PC-9 (cell line): Measurements from ENCODE around the gene BAIAP2. TPM values are rescaled to one million over a fixed set of nuclear protein-coding genes. Genes with fewer than 3 reads are reported as not detected.
A peak's percentile ranks its signal among the peaks of the same experiment; 100 is the strongest.

Experiments
- BruUV-seq: library from RNA; stranded (reverse); fragments of 400-500 nt; replicated peaks from 2 replicates; lab custom pipeline; 2021; lab: Mats Ljungman, UMichigan
- CTCF ChIA-PET: fragments of 300-600 bp; sonication (Branson Sonifier 250); formaldehyde crosslinking; loops from one replicate; lab custom pipeline; 2022; ENCODE audit warnings: antibody characterized with exemption; lab: Charles Lee
- POLR2A ChIA-PET: fragments of 300-600 bp; sonication (Branson Sonifier 250); formaldehyde crosslinking; loops from one replicate; lab custom pipeline; 2022; ENCODE audit warnings: antibody characterized with exemption; ENCODE audit not compliant: unreplicated experiment; lab: Charles Lee
- DNase-seq, 2 experiments: peaks; one replicate each; pipeline versions ENCODE4 v3.0.0 to v3.0.0-alpha.2; 2015 to 2022; ENCODE audit warnings: mixed read lengths in 1 of 2
- H2AFZ ChIP-seq: fragments of 200-600 bp; sonication (generic); 2 replicates; pipeline ENCODE4 v1.8.1; 2017; ENCODE audit warnings: antibody characterized with exemption
- H3F3A ChIP-seq: fragments of 200-600 bp; sonication (generic); 2 replicates; pipeline ENCODE4 v1.8.1; 2017; ENCODE audit warnings: antibody characterized with exemption, mild to moderate bottlenecking, low read depth; ENCODE audit not compliant: insufficient read depth
- H3K27ac ChIP-seq: fragments of 200-600 bp; sonication (generic); 2 replicates; pipeline ENCODE4 v1.6.1; 2016; ENCODE audit warnings: mixed run types
- H3K27me3 ChIP-seq: fragments of 200-600 bp; sonication (generic); 2 replicates; pipeline ENCODE4 v1.6.1; 2016; ENCODE audit warnings: low read depth, mixed run types; ENCODE audit not compliant: insufficient read depth
- H3K36me3 ChIP-seq: fragments of 200-600 bp; sonication (generic); 2 replicates; pipeline ENCODE4 v1.6.1; 2016; ENCODE audit warnings: low read depth, mixed run types
- H3K4me1 ChIP-seq: fragments of 200-600 bp; sonication (generic); replicated peaks from 2 replicates; pipeline ENCODE4 v1.6.1; 2016; ENCODE audit warnings: mixed run types; ENCODE audit not compliant: insufficient read depth
- H3K4me2 ChIP-seq: fragments of 200-600 bp; sonication (generic); 2 replicates; pipeline ENCODE4 v1.6.1; 2017; ENCODE audit warnings: mixed run types
- H3K4me3 ChIP-seq: fragments of 200-600 bp; sonication (generic); 2 replicates; pipeline ENCODE4 v1.6.1; 2016; ENCODE audit warnings: mixed run types
- H3K79me2 ChIP-seq: fragments of 200-600 bp; sonication (generic); 2 replicates; pipeline ENCODE4 v1.6.1; 2017; ENCODE audit warnings: low read depth, mixed run types
- H3K9me2 ChIP-seq: fragments of 200-600 bp; sonication (generic); 2 replicates; pipeline ENCODE4 v1.8.1; 2017; ENCODE audit warnings: mild to moderate bottlenecking; ENCODE audit not compliant: insufficient read depth
- H3K9me3 ChIP-seq: fragments of 200-600 bp; sonication (generic); 2 replicates; pipeline ENCODE4 v1.8.1; 2016; ENCODE audit warnings: low read depth; ENCODE audit not compliant: insufficient read depth
- H4K20me1 ChIP-seq: fragments of 200-600 bp; sonication (generic); 2 replicates; pipeline ENCODE4 v1.8.1; 2017; ENCODE audit not compliant: insufficient read depth
- EZH2 ChIP-seq: fragments of 200-600 bp; sonication (generic); IDR thresholded peaks from 2 replicates; pipeline ENCODE4 v1.8.0; 2017; ENCODE audit warnings: antibody characterized with exemption, low read depth
- intact Hi-C: fragments of 100-400 bp; cut with micrococcal nuclease; formaldehyde crosslinking; loops from one replicate; pipeline ENCODE4 v1.10.0; 2022; ENCODE audit not compliant: unreplicated experiment
- total RNA-seq: library from RNA; stranded (reverse); gene quantifications from 2 replicates; pipeline ENCODE4 v1.2.3, GENCODE V29; 2021
- TF ChIP-seq, protein P1 (sequence below): fragments of 200-600 bp; sonication (generic); conservative IDR thresholded peaks from 2 replicates; pipeline ENCODE4 v1.6.1; 2017; ENCODE audit warnings: mixed run types, antibody characterized with exemption, mild to moderate bottlenecking, moderate library complexity

BAIAP2 gene
- total RNA-seq, 1 experiment from 2014 or later = 125 TPM

DNA sequence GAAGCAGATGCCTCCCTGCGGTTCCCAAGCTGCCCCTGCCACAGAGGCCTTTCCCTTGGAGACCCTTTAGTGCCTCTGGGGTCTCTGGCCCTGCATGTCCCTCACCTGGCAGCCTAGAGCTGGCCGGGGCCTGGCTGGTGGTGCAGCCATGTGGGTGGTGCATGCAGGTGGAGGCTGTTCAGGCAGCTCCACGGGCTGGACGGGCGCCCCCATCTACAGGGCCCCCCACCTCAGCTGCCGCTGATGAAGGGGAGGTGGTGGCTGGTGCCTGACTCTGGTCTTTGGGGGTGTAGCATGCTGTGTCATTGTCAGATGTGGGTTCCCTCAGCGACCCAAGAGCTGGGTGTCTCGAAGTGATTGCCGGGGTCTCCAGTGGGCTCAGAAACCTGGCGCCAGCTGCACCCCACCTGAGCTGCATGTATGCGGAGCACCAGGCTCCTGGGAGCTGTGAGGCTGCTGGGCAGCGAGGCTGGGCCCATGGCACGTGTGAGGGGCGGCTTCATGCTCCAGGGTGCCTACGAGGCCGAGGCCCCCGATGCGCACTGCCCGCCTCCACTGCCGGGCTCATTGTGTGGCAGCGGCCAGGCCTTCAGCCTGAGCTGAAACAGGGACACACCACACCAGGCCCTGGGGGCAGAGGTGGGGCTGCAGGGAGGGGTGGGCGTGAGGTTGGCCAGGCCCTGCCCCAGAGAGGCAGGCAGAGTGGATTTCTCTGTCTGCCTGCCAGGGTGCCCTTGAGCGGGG is 57.0 kb downstream of the BAIAP2 start:
- peak in 1 of 2 experiments; percentile 50 for DNase-seq
- Histone ChIP-seq H3F3A (peaks cover 16% of the 10 kb centered on the region), H3K4me2 (no peak overlapping the region), H3K79me2 (no peaks in the 10 kb centered on the region), H3K27me3 (no peaks in the 10 kb centered on the region), H3K4me1 (peaks cover 41% of the 10 kb centered on the region), H3K36me3 (no peaks in the 10 kb centered on the region), H2AFZ (no peak overlapping the region), H3K27ac (no peak overlapping the region), H4K20me1 (no peaks in the 10 kb centered on the region), H3K9me3 (no peaks in the 10 kb centered on the region), H3K4me3 (no peak overlapping the region), H3K9me2 (no peaks in the 10 kb centered on the region)
- TF ChIP-seq, protein P1, sequence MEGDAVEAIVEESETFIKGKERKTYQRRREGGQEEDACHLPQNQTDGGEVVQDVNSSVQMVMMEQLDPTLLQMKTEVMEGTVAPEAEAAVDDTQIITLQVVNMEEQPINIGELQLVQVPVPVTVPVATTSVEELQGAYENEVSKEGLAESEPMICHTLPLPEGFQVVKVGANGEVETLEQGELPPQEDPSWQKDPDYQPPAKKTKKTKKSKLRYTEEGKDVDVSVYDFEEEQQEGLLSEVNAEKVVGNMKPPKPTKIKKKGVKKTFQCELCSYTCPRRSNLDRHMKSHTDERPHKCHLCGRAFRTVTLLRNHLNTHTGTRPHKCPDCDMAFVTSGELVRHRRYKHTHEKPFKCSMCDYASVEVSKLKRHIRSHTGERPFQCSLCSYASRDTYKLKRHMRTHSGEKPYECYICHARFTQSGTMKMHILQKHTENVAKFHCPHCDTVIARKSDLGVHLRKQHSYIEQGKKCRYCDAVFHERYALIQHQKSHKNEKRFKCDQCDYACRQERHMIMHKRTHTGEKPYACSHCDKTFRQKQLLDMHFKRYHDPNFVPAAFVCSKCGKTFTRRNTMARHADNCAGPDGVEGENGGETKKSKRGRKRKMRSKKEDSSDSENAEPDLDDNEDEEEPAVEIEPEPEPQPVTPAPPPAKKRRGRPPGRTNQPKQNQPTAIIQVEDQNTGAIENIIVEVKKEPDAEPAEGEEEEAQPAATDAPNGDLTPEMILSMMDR = no peak
- TF ChIP-seq EZH2 = no peak
- intact Hi-C loops = no loop called here
- CTCF ChIA-PET = no interaction called here
- BruUV-seq = no TSS peak
- POLR2A ChIA-PET = interaction anchor here (0.6 to 1.0 kb wide), 3 partner anchors 21 to 55 kb away, joined by 3 to 10 read pairs (median 9); no protein-coding TSS in a partner anchor

DNA sequence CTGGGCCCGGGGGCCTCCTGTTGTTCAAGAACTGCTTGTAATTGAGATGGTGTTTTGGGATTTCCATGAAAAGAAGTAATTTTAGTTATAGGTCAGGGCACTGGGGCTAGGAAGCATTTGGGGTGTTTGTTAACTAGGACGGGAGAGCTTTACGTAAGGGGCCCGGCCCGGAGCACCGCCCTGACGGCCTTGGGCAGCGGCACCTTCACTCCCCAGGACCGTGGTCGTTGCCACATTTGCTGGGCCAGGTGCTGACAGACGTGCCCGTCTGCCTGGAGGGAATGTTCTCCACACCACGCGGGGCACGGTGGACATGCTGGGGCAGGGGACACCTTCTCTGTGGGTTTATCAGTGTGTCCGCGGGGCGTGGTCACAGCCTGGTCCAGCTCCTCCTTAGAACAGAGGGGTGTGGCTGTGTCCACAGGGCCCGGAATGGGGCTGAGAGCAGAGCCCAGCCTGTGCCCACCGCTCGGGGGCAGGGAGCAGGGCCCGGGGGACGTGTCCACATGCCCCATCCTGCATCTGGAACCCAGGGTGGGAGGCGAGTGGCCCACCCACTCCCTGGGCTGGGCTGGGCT is 57.7 kb downstream of the BAIAP2 start:
- no peak for DNase-seq
- peaks cover 48% of the 10 kb centered on the region for H3K4me1 ChIP-seq
- no TSS peak for BruUV-seq

More for the DNA sequence above, 57.7 kb downstream of the BAIAP2 start:
- Histone ChIP-seq H2AFZ (no peak overlapping the region), H3K27ac (no peak overlapping the region), H3K9me3 (no peaks in the 10 kb centered on the region), H3K79me2 (no peaks in the 10 kb centered on the region), H3K9me2 (no peaks in the 10 kb centered on the region), H3K4me3 (no peak overlapping the region), H3F3A (peaks cover 18% of the 10 kb centered on the region), H3K4me2 (no peak overlapping the region), H4K20me1 (no peaks in the 10 kb centered on the region), H3K27me3 (no peaks in the 10 kb centered on the region), H3K36me3 (no peaks in the 10 kb centered on the region)
- intact Hi-C loops = no loop called here
- no peak for TF ChIP-seq EZH2
- TF ChIP-seq, protein P1 = no peak
- CTCF ChIA-PET = no interaction called here
- POLR2A ChIA-PET = interaction anchor here (1.0 kb wide), 1 partner anchor 55 kb away, joined by 10 read pairs; no protein-coding TSS in a partner anchor
